Stimulated activated CD4-positive, alpha-beta T cell treated with anti-CD3 and anti-CD28 coated beads, Interleukin-15, amount 100 ng/mL, for 1 hour (primary cell): ENCODE measurements around the gene ZNF506.
"Not testable (repeated sequence)": the region's sequence is repeated elsewhere in the genome, so short reads cannot be mapped to it uniquely, and the experiment has no call there.

Experiments
- DNase-seq, 2 donors: peaks; one replicate each; pipeline ENCODE4 v3.0.0-alpha.2; 2020; ENCODE audit warnings: low read depth in 1 of 2, low spot score in 1 of 2

The ZNF506 gene

DNA sequence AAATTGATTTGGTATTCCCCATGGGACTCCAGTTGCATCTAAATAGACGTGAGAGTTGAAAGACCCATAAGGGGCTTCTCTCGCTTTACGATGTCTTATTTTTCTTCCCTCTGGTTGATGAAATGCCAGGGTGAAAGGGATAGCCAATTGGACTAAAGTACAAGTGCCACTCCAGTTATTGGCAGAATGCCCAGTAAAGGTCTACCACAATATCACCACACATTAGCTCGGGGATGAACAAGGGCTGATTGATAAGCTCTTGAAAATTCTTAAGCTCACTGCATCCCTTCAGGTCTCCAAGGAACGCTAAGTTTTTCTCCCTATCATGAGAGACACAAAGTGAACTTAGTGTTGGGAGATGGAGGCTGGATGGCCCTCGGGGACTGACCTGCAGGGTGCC is 39.8 kb downstream of the ZNF506 start:
- not testable (repeated sequence) for DNase-seq

DNA sequence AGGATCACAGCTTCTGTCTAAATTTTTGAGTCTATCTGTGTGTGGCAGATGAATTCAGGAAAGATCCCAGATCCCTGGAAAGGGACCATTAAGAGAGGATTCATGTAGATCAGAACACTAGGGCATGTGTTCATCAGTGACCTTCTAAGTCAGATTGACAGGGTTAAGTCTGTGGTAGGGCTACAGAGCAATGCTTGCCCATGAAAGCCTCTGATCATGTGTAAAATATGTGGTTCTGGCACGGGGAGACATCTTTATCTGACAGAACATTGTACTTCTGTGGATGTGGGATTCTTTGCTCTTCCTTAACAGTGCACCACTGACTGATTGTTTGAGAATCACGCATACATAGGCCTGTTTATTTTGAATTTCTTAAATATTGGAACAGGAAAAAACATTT is 42.9 kb downstream of the ZNF506 start:
- DNase-seq = no peak

DNA sequence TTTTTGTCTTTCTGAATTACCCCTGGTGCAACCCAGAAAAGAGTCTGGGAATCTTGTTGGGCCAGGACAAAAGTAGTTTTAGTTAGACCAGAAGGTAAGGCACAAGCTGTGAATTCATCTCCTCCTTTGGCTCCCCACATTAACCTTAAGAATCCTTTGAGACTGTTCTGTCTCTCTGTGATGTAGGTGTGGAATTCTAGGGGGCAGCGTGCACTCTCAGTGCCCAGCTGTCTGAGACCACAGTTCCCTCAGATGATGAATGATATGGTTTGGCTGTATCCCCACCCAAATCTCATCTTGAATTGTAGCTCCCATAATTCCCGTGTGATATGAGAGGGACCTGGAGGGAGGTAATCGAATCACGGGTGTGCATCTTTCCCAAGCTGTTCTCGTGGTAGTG is 43.9 kb downstream of the ZNF506 start:
- no peak for DNase-seq

DNA sequence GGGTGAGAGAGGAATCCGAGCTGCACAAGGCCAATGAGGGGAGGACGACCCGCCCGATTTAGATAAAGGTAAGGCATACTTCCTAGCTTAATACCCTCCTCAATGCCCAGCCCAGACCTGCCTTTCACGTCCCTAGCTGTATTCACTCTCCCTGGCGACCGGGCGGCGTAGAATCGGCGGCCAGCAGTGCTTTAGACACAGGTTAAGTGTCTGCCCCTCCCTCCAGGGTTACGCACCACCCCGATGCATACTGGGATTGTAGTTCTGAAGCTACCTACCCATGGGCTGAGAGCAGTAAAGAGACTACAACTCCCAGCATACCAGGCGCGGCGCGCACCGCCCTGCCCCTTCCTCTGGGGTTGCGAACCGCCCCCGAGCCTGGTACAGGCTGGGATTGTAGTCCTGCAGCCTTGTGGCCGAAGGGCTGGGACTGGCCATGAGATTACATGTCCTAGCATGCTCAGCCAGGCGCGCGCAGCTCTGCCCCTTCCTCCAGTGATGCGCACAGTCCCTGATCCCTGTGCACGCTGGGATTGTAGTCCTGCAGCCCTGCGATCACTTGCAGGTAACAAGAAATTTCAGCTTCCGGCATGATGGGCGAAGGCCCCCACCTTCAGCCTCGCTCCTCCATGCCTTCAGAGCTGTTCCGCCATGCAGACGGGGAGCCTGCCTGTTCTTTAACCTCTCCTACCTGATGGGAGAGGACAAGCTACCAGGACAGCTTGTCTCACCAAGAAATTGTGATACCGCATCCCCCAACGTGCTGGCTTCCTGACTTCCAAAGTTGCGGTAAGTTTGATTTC is 45.1 kb downstream of the ZNF506 start:
- DNase-seq = peak; percentile 82 to 83

DNA sequence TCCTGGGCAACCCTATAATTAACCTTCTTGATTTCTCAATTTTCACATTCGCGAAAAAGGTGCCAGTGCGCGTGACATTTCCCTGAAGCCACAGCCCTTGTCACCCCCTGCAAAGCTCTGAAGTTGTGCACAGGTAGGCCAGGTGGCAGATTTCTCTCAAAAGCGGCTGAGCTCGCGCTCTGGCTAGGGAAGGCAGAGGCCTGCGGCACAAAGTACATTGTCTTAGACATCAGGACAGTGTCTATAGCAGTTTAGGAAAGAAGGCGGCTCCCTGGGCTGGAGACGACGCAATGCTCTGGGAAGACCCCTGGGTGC is 45.7 kb downstream of the ZNF506 start:
- DNase-seq = no peak

DNA sequence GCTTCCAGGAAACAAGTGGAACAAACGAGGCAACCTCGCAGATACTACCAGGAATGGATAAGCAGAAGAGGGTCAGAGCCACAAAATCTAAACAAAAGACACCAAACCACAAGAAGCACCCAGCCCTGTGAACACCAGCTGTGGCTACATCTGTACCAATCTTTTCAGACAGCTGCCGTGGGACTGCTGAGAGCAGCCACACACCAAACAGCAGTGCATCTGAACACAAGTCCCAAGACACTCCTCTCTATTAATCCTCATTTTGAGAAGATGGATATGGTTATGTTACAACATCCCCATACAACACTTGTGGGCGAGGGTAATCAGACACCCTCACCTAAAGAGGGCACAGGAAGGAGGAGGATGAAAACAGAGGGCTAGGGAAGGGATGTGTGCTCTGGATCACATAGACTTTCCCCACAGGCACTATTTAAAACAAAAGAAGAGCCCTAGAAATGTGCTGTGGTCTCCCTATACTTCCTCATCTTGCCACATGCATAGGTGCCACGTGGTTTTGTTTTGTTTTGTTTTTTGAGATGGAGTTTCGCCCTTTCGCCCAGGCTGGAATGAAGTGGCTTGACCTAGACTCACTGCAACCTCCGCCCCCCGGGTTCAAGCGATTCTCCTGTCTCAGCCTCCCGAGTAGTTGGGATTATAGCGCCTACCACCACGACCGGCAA is 47.1 kb downstream of the ZNF506 start:
- DNase-seq = no peak

- DNase-seq = not testable (repeated sequence)
Measured at GRCh38 chr19:19771963-19772362, 49.6 kb downstream of the ZNF506 start.

- DNase-seq = not testable (repeated sequence)
Measured at GRCh38 chr19:19769971-19770370, 51.6 kb downstream of the ZNF506 start.

DNA sequence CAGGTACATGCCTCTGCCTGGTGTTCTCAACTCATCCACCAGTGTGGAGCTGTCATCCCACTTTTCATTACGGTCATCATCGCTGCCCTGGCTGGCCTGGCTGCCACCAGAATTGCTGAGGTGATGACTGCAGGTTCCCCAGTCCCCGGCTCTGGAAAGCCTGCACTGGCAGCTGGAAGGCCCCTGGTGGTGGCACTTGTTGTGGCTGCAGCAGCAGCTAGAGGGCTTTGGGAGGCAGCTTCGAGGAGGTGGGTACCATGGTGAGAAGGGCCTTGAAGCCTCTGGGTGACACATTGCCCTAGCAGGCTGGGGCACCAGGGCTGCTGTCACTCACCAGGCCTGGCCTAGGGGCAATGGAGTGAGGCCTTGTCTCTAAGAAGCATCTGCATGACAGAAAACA is 63.4 kb downstream of the ZNF506 start:
- DNase-seq = no peak

DNA sequence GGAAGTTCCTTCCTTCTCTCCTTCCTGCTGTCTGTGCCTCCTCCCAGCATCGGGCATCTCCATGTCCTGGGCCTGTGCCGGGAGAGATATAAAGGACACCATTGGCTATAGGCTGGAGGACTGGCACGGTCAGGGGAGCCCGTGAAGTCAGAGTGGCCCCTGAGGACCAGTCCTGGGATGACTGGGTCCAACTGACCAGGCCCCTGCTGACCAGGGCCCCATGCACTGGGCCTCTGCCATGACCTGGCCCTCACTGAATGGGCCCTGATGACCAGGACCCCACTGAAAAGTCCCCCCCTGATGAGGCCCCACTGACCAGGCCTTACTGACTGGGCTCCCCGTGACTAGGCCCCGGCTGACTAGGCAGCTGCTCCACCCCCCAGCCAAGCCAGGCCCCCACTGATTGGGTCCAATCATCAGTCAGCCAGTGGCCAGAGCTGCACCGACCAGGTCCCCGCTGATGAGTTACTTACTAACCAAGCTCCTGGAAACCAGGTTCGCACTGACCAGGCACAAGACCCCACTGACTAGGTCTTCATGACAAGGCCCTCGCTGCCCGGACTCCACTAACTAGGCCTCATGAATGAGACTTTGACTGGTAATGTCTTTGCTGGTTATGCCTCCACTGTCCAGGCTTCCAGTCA is 68.7 kb downstream of the ZNF506 start:
- DNase-seq = no peak

GRCh38 chr19:19751846-19752245 is 69.7 kb downstream of the ZNF506 start:
- DNase-seq = no peak

GRCh38 chr19:19750842-19751790 is 70.4 kb downstream of the ZNF506 start:
- no peak for DNase-seq

GRCh38 chr19:19749908-19750841 is 71.4 kb downstream of the ZNF506 start:
- DNase-seq = no peak

- DNase-seq = no peak
Measured at GRCh38 chr19:19749117-19749907, 72.2 kb downstream of the ZNF506 start.

DNA sequence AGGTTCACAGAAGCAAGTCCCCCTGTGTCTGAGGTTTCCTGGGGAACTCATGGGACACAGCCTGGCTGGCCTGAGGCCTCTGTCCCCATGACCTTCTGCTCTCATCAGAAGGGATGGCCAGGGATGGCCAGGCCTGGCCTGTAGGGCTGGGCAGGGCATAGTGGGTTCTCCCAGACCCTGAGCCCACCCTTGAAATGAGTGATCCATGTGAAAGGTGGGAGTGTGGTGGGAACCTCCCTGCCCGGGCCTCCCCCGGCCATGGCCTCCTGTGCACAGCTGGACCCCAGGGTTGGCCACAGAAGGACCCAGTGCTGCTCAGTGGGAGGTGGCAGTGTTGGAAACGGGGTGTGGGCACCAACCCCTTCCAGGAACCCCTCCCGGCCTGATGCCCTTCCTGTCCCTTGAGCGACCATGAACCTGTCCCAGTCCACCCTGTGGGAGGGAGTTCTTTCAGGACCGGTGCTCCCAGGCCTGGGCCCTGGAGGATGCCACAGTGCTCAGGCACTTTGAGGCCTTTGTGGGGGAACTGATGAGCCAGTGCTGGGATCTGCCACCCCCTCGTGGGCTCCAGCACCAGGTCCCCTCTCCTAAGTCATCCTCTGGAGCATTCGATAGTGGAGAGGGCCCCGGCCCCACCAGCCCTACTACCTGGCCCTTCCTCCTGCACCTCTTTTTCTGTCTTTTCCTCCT is 73.2 kb downstream of the ZNF506 start:
- no peak for DNase-seq

DNA sequence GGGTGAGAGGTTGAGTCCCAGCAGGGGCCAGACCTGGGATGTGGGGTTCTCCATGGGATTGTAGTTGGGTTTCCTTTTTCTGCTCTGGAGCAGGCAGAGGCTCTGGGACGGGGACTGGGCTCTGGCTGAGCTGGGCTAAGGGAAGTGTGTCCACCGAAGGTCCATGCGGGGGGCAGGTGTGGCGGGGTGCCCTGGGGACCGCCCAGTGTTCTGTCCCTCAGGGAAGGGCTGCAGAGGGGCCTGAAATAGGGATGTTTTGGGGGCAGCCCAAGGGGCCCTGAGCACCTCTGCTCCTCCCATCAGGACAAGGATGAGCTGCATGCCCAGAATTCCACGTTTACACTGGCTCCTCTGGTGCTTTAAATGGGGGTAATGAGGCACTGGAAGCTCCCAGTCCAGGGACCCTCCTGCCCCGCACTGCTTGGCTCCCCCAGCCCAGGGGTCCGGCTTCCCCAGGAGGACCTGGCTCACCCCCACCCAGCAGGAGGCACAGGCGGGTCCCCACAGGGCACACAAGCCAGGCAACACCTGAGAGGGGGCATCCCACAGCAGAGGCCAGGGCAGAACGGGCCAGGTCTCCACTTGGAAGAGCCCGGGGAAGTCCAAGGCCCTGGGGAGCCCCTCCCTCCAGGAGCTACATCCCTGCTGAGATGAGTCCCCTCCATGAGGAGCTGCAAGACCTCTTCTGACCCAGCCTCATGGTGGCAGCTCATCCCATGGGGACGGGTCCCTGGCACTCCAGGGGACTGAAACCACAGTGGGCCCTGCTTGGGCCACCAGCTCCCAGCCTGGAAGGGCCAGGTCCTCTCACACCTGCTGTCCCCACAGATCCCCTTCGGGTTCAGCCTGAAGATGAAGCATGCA is 74.0 kb downstream of the ZNF506 start:
- DNase-seq = no peak

- no peak for DNase-seq
Measured at GRCh38 chr19:19746286-19747213, 75.0 kb downstream of the ZNF506 start.
